GM23338 (cell line): ENCODE results near the gene PATE3. TPM values are rescaled to one million over a fixed set of nuclear protein-coding genes. Genes with fewer than 3 reads are reported as not detected.

Experiments
- ATAC-seq: fragments of 200-7000 bp; cut with Tn5 transposase; 3 replicates; pipeline ENCODE4 v1.9.1; 2020
- DNase-seq: peaks from one replicate; pipeline ENCODE4 v3.0.0-alpha.2; 2015; ENCODE audit warnings: low spot score
- H2AFZ ChIP-seq: fragments of 200-600 bp; sonication (generic); 2 replicates; pipeline ENCODE4 v1.8.0; 2016; ENCODE audit warnings: antibody characterized with exemption, mild to moderate bottlenecking, moderate library complexity
- H3F3A ChIP-seq: fragments of 200-600 bp; sonication (generic); replicated peaks from 2 replicates; pipeline ENCODE4 v1.8.0; 2017; ENCODE audit warnings: antibody characterized with exemption, mixed run types, low read depth
- H3K27ac ChIP-seq: fragments of 200-600 bp; sonication (generic); 2 replicates; pipeline ENCODE4 v1.6.1; 2016; ENCODE audit warnings: low read depth
- H3K27me3 ChIP-seq: fragments of 200-600 bp; sonication (generic); 2 replicates; pipeline ENCODE4 v1.8.0; 2016; ENCODE audit warnings: mild to moderate bottlenecking, mixed run types, moderate library complexity; ENCODE audit not compliant: insufficient read depth
- H3K36me3 ChIP-seq: fragments of 200-600 bp; sonication (generic); 2 replicates; pipeline ENCODE4 v1.8.0; 2016; ENCODE audit warnings: mild to moderate bottlenecking; ENCODE audit not compliant: insufficient read depth
- H3K4me1 ChIP-seq: fragments of 200-600 bp; sonication (generic); 2 replicates; pipeline ENCODE4 v1.8.0; 2016; ENCODE audit warnings: mild to moderate bottlenecking, moderate library complexity; ENCODE audit not compliant: insufficient read depth
- H3K4me2 ChIP-seq: fragments of 200-600 bp; sonication (generic); 2 replicates; pipeline ENCODE4 v1.7.1; 2017; ENCODE audit warnings: mixed run types
- H3K4me3 ChIP-seq: fragments of 200-600 bp; sonication (generic); 2 replicates; pipeline ENCODE4 v1.6.1; 2016; ENCODE audit warnings: mixed run types
- H3K79me2 ChIP-seq: fragments of 200-600 bp; sonication (generic); replicated peaks from 2 replicates; pipeline ENCODE4 v1.8.0; 2017; ENCODE audit warnings: mild to moderate bottlenecking; ENCODE audit not compliant: insufficient read depth
- H3K9me2 ChIP-seq: fragments of 200-600 bp; sonication (generic); 2 replicates; pipeline ENCODE4 v1.8.0; 2017; ENCODE audit not compliant: insufficient read depth
- H4K20me1 ChIP-seq: fragments of 200-600 bp; sonication (generic); replicated peaks from 2 replicates; pipeline ENCODE4 v1.8.0; 2017; ENCODE audit warnings: mild to moderate bottlenecking; ENCODE audit not compliant: insufficient read depth
- H3K27ac Mint-ChIP-seq: 2 replicates; pipeline ENCODE4 v1.8.0; 2020; ENCODE audit warnings: inconsistent platforms, mild to moderate bottlenecking, moderate library complexity, mixed read lengths
- H3K27me3 Mint-ChIP-seq: 3 replicates; pipeline ENCODE4 v1.8.0; 2022; ENCODE audit warnings: low read depth, mild to moderate bottlenecking, moderate library complexity, mixed read lengths, inconsistent platforms; ENCODE audit not compliant: insufficient read depth, poor library complexity
- H3K36me3 Mint-ChIP-seq: 3 replicates; pipeline ENCODE4 v1.8.0; 2021; ENCODE audit warnings: low read depth, mild to moderate bottlenecking, inconsistent platforms, moderate library complexity, mixed read lengths
- H3K4me1 Mint-ChIP-seq: 3 replicates; pipeline ENCODE4 v1.8.0; 2020; ENCODE audit warnings: mild to moderate bottlenecking, inconsistent platforms, mixed read lengths
- H3K4me3 Mint-ChIP-seq: 3 replicates; pipeline ENCODE4 v1.8.0; 2021; ENCODE audit warnings: moderate library complexity, mild to moderate bottlenecking, inconsistent platforms, mixed read lengths
- H3K9me3 Mint-ChIP-seq: 3 replicates; pipeline ENCODE4 v1.8.0; 2020; ENCODE audit warnings: moderate library complexity, mild to moderate bottlenecking, inconsistent platforms, mixed read lengths
- CREB1 ChIP-seq: fragments of 250-450 bp; sonication (Bioruptor Pico); IDR thresholded peaks from 2 replicates; pipeline ENCODE4 v1.5.0; 2020; ENCODE audit warnings: low read depth, mild to moderate bottlenecking, moderate library complexity
- CTCF ChIP-seq, 2 experiments: fragments of 200-600 bp in 1 of 2; sonication (generic) in 1 of 2; conservative IDR thresholded peaks; 2 replicates each; pipeline versions ENCODE4 v1.5.1 to v1.6.1; 2016 to 2017; ENCODE audit warnings: antibody characterized with exemption in 2 of 2, low read depth in 2 of 2, mild to moderate bottlenecking in 2 of 2, moderate library complexity in 1 of 2
- ETS1 ChIP-seq: IDR thresholded peaks from 2 replicates; pipeline ENCODE4 v1.6.1; 2016; ENCODE audit warnings: antibody characterized with exemption
- EZH2 ChIP-seq: fragments of 200-600 bp; sonication (generic); IDR thresholded peaks from one replicate; pipeline ENCODE4 v1.8.0; 2017; ENCODE audit warnings: antibody characterized with exemption, mild to moderate bottlenecking, low read depth; ENCODE audit not compliant: unreplicated experiment
- EZH2phosphoT487 ChIP-seq: fragments of 200-600 bp; sonication (generic); IDR thresholded peaks from one replicate; pipeline ENCODE4 v1.8.1; 2018; ENCODE audit warnings: antibody characterized with exemption; ENCODE audit not compliant: unreplicated experiment
- JUNB ChIP-seq: IDR thresholded peaks from one replicate; pipeline ENCODE4 v1.6.1; 2016; ENCODE audit warnings: antibody characterized with exemption; ENCODE audit not compliant: unreplicated experiment
- NANOG ChIP-seq: IDR thresholded peaks from 2 replicates; pipeline ENCODE4 v1.6.1; 2016; ENCODE audit warnings: antibody characterized with exemption, borderline replicate concordance
- POLR2AphosphoS5 ChIP-seq: IDR thresholded peaks from 2 replicates; pipeline ENCODE4 v1.6.1; 2016; ENCODE audit warnings: antibody characterized with exemption, low read depth
- REST ChIP-seq: IDR thresholded peaks from one replicate; pipeline ENCODE4 v1.6.1; 2018; ENCODE audit warnings: antibody characterized with exemption; ENCODE audit not compliant: unreplicated experiment
- STAT1 ChIP-seq: IDR thresholded peaks from one replicate; pipeline ENCODE4 v1.6.1; 2016; ENCODE audit warnings: antibody characterized with exemption; ENCODE audit not compliant: unreplicated experiment
- ZNF114 ChIP-seq: fragments of 250-450 bp; sonication (Bioruptor Pico); IDR thresholded peaks from 2 replicates; pipeline ENCODE4 v1.5.0; 2020; ENCODE audit warnings: mild to moderate bottlenecking, moderate library complexity
- ZNF331 ChIP-seq: fragments of 250-450 bp; sonication (Bioruptor Pico); IDR thresholded peaks from 2 replicates; pipeline ENCODE4 v1.5.0; 2020; ENCODE audit warnings: low read depth, mild to moderate bottlenecking, moderate library complexity
- ZNF462 ChIP-seq: fragments of 250-450 bp; sonication (Bioruptor Pico); IDR thresholded peaks from 2 replicates; pipeline ENCODE4 v1.5.0; 2020; ENCODE audit warnings: mild to moderate bottlenecking, moderate library complexity
- polyA plus RNA-seq: library from polyadenylated mRNA; unstranded; fragments of >200 nt; fragmentation: Nextera tagmentation; extraction: Ambion mirVana; gene quantifications from 2 replicates; pipeline ENCODE4 v1.2.1, GENCODE V29; 2016
- total RNA-seq: library from RNA; depleted of rRNA; stranded (reverse); fragments of >200 nt; shearing (Covaris generic); gene quantifications from 2 replicates; pipeline ENCODE4 v1.2.3, GENCODE V29; 2014

PATE3 gene
- total and polyA plus RNA-seq, 2 experiments from 2014 or later = not detected

GRCh38 chr11:125763483-125763882, 24.4 kb upstream of the PATE3 start:
- no peak overlapping the region for H2AFZ ChIP-seq
- no peaks in the 10 kb centered on the region for H4K20me1 ChIP-seq
- no peak for ATAC-seq

More at GRCh38 chr11:125763483-125763882, 24.4 kb upstream of the PATE3 start:
- no peak overlapping the region for H3K27ac Mint-ChIP-seq
- H3K27ac ChIP-seq = no peak overlapping the region
- H3K4me1 Mint-ChIP-seq = peaks cover 3% of the 10 kb centered on the region; the same call in 1 of the 3 replicates
- no peak for TF ChIP-seq ZNF462 (CRISPR knock-in tag)
- no peak for TF ChIP-seq POLR2AphosphoS5
- TF ChIP-seq ZNF114 = no peak
- no peak for TF ChIP-seq CTCF (conservative IDR thresholded peaks at IDR 0.05; ENCODE audit: low read depth in 2 of 2)
- no peak for TF ChIP-seq REST
- no peak for TF ChIP-seq JUNB
- TF ChIP-seq STAT1 = no peak
- TF ChIP-seq EZH2 = no peak
- no peak for TF ChIP-seq NANOG
- TF ChIP-seq ETS1 = no peak
- TF ChIP-seq EZH2phosphoT487 = no peak
- no peak for TF ChIP-seq ZNF331 (CRISPR knock-in tag)
- TF ChIP-seq CREB1 (CRISPR knock-in tag) = no peak
- H3K79me2 ChIP-seq = no peaks in the 10 kb centered on the region
- no peak overlapping the region for H3K4me2 ChIP-seq
- H3K4me3 ChIP-seq = no peak overlapping the region
- H3K9me3 Mint-ChIP-seq = no peaks in the 10 kb centered on the region
- H3K36me3 Mint-ChIP-seq = no peaks in the 10 kb centered on the region
- no peak for DNase-seq
- H3K4me3 Mint-ChIP-seq = no peak overlapping the region
- no peaks in the 10 kb centered on the region for H3K27me3 ChIP-seq
- H3K4me1 ChIP-seq = no peaks in the 10 kb centered on the region
- no peaks in the 10 kb centered on the region for H3F3A ChIP-seq
- peaks cover 5% of the 10 kb centered on the region; the same call in 1 of the 2 replicates for H3K9me2 ChIP-seq
- no peaks in the 10 kb centered on the region for H3K36me3 ChIP-seq
- H3K27me3 Mint-ChIP-seq = no peaks in the 10 kb centered on the region
